Measurements from ENCODE around the gene DMD.
"Not testable (repeated sequence)": the region's sequence is repeated elsewhere in the genome, so short reads cannot be mapped to it uniquely, and the experiment has no call there.

Gene DMD

DNA sequence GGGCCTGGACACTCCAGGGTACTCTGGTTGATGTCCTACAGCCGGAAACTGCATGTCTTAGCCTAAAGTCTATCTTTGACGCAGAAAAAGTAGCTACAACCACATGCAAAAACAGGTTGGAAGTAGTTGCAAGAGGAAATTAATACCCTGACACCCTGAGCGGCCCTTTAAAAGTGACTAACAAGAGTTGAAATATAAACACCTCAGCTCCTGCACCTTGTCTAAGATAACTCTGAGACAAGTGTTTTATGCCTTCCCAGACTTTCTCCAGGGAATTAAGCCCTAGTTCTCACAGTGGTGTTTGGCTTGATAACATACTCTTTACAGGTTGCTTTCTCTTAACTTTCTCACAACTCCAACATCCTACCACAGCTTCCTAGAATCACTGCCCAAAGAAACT lies 943.1 kb downstream of the DMD start:
- DNase-seq (ENCODE audit: low spot score): no peak

DNA sequence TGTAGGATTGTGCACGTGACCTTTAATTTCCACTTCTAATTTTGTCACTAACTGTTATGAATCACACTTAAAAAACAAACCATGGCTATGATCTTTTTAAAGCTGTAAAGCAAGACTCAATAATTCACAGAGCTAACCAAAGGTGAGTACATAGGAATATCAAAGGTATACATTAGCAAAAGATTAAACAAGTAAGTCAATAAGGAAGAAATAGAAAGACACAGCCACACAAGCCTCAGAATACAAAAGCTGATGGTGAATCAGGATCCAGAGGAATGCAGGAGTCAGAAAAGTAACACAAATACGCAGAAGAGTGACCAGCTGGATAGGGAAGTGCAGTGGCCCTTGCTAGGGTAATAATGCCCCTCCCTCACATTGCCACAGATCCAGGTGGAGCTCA lies 943.6 kb downstream of the DMD start:
- no peak for DNase-seq (ENCODE audit: low spot score)

- DNase-seq (ENCODE audit: low spot score): not testable (repeated sequence)
Observed at GRCh38 chrX:32246675-32247074, 964.7 kb downstream of the DMD start.

DNA sequence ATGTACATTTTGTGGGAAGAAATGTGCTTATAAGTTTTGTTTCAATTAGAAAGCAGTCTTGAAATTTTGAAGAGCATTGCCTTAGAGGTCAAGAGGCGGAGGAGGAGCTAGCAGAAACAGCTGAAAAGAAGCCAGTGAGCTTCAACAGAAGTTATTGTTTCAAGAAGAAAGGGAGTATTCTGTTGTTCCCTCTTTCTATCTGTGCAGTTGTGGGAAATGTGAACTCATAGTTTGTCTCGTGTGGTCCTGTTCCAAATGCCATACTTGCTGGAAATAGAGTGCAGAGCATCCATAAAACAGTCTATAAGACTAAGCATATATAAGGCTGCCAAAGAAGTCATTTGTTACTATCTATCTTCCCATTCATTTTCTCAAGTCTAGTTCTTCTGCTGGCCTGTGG lies 1015.7 kb downstream of the DMD start:
- no peak for DNase-seq (ENCODE audit: low spot score)

- no peak for DNase-seq (ENCODE audit: low spot score)
Observed at GRCh38 chrX:32191316-32191715, 1020.0 kb downstream of the DMD start.

DNA sequence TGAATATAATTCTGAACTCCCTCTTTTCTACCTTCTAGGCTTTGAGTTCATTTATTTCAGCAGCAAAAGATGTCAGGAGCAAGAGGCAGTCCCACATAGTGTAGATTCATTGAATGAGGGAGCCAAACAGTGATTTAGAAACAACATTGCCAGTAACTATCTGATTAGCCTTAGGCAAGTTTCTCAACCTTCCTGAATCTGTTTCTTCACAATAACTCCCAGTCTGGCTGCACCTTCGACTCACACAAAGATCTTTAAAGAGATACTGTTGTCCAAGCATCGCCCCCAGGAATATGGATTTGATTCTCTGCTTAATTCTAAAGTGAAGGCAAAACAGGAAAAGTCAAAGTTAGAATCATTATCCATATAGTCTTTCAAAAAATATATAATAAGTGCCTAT lies 1026.2 kb downstream of the DMD start:
- DNase-seq (ENCODE audit: low spot score): no peak

GRCh38 chrX:32183066-32183465 lies 1028.3 kb downstream of the DMD start:
- no peak for DNase-seq (ENCODE audit: low spot score)

GRCh38 chrX:32176510-32176909 lies 1034.8 kb downstream of the DMD start:
- DNase-seq (ENCODE audit: low spot score): no peak

DNA sequence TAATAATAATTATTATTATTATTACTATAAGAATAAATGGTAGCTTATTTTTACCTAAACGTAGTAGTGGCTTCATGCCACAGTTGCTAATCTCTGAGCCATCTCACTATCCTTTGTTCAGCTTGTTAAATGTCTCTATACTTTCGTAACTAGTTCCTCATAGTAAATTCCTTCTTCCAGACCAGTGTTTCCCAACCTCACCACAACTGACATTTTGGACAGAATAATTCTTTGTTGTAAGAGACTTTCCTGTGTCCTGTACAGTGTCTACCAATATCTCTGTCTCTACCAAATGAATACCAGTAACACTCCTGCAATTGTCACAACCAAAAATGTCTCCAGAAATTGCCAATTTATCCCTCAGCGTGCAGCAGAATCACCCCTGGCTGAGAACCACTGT lies 1040.9 kb downstream of the DMD start:
- DNase-seq (ENCODE audit: low spot score): no peak

DNA sequence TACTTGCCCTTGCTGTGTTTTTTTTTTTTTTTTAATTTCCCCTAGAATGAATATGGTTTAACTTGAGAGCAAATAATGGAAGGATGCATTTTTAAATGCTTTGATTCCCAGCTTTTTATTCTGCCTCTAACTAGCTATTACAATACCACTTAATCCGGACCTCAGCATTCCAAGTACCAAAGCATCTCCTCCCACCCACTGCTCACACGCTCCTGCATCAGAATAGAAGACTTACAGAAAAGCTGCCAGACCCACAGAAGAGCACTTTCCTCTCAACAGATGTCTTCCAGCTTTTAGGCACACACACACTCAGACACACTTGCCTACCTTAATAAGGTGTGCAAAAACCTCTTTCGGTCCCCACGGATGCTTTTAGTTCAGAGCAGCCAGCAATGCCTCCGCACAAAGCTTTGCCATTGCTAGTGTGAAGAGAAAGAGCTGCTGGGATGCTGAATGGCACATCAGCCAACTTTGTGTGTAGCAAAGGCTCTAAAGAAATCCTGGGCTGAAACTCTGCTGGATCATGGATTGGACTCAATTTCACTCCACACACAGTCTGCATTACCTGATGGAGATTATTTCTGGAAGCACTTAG lies 1056.2 kb downstream of the DMD start:
- no peak for DNase-seq (ENCODE audit: low spot score)

DNA sequence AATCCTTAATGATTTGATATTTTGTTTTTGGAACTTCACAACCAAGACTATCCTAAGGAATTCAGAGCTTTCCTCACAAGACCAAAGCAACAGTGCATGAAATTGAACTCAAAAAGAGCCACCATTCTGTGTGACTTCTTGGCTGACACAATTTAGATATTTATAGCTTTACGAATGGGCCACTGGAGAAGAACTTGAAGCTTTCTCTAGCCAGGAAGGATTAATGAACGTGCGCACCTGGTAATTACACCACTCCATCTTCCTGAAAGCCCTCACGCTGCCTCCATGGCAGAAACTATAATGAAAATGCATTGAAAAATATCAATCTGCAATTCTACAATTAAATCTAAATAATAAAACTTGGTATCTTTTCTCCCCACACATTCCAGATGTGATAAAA lies 1057.8 kb downstream of the DMD start:
- no peak for DNase-seq (ENCODE audit: low spot score)

DNA sequence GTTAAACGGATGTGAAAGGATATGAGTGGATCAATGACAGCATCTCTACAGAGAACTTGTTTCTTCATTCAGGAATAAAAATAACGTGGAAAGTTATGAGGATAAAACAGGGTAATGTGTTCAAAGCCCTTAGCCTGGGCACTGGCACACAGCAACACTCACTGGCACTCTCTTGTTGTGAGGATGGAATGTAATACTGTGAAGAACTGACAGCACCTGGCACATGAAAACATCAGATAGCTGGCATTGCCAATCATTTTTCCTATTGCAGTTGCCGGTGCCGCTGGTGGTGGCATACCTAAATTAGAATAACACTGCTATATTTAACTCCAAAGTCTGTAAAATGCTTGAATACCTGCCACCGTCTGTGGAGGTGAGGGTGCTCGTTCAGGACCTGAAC lies 1061.2 kb downstream of the DMD start:
- no peak for DNase-seq (ENCODE audit: low spot score)

DNA sequence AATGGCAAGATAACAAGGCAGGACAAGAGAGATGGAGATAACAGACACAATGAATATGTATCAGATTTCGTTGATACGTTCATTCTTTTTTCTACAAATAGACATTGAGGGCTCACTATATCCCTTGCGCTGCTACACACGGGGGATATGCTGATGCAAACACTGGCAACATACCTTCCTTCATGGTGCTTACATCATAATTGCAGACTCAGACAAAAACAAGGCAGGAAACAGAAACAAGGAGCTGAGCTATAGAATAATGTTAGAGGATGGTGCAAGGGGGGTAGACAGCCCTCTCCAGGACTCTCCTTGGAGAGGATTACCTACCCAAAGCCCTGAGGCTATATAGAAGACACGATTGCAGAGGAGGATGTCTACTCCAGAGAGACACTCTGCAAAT lies 1069.5 kb downstream of the DMD start:
- no peak for DNase-seq (ENCODE audit: low spot score)

DNA sequence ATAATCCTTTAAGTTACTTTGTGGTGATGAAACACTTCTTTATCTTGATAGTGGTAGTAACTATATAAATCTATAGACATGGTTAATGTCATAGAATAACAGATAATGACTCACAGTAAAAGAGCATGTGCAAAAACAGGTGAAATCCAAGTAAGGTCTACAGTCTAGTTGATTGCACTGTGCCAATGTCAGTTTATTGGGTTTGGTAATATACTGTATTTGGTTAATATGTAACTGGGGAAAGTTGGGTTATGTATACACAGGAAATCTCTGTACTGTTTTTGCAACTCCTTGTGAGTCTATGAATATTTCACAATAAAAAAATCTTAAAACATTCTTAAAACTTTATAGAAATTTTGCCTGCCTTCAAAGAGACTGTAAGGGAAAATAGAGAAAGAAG lies 1071.9 kb downstream of the DMD start:
- no peak for DNase-seq (ENCODE audit: low spot score)

- no peak for DNase-seq (ENCODE audit: low spot score)
Observed at GRCh38 chrX:32137525-32137924, 1073.8 kb downstream of the DMD start.

GRCh38 chrX:32126997-32127396 lies 1084.4 kb downstream of the DMD start:
- DNase-seq (ENCODE audit: low spot score): no peak

- DNase-seq (ENCODE audit: low spot score): no peak
Observed at GRCh38 chrX:32118832-32119231, 1092.5 kb downstream of the DMD start.

DNA sequence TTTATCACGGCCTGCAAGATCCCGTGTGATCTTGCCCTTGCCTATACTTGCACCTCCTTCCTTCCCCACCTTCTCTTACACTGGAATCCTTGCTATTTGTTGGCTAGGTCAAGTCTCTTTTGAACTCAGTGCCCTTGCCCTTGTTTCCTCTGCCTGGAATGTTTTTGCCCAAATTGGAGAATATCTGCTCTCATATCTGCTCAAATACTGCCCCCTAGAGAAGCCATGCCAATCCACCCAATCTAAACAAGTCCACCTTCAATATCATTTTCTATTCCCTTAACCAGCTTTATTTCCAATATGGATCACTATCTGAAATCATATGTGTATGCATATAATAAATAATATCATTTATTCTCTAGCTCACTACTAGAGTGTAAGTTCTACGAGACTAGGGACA lies 1095.3 kb downstream of the DMD start:
- DNase-seq (ENCODE audit: low spot score): no peak

GRCh38 chrX:32087663-32088062 lies 1123.7 kb downstream of the DMD start:
- DNase-seq (ENCODE audit: low spot score): no peak

DNA sequence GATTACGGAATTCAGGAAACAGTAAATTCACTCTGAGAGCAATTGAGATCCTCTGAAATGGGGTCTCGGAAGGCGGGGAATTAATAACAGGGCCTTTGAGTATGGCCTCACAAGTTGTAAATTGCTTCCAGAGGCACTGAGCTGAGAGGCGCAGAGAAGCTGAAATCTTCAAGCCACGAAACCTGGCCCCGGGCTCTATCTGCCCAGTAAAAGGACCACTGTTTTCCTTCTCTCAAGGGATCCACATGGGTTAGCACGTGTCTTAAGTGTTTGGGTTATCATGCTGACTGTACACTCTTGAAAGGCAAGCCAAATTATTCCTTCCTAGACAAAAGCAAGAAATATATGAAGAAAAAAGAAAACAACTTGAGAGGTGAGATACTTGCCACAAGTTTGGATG lies 1126.6 kb downstream of the DMD start:
- DNase-seq (ENCODE audit: low spot score): no peak

- DNase-seq (ENCODE audit: low spot score): no peak
Observed at GRCh38 chrX:32048285-32048684, 1163.1 kb downstream of the DMD start.

DNA sequence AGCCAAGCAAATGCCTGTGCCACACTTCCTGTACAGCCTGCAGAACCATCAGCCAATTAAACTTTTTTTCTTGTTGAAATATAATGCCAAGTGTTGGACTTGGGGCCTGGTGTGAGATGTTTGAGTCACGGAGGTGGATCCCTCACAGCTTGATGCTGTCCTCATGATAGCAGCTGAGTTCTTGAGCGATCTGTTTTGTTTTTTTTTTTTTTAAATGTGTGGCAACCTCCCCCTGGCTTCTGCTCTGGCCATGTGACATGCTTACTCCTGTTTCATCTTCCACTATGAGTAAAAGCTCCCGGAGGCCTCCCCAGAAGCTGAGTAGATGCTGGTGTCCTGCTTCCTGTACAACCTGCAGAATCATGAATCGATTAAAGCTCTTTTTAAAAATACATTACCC lies 1166.2 kb downstream of the DMD start:
- no peak for DNase-seq (ENCODE audit: low spot score)

GRCh38 chrX:32041181-32041580 lies 1170.2 kb downstream of the DMD start:
- no peak for DNase-seq (ENCODE audit: low spot score)

DNA sequence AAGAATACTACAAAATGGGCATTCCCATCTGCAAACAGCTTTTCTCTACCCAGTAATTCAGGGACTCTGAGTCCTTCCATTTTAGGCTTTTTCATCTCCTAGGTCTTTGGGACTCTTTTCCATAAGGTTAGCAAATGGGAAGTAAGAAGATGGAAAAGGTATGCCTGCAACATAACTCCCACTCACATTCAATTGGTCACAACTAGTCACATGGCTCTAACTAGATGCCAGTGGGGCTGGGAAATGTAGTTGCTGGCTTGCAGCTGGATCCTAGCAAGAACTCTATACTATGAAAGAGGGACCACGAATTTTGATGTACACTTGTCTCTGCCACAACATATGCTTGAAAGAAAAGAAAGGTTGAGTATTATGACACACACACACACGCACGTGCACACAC lies 1184.6 kb downstream of the DMD start:
- no peak for DNase-seq (ENCODE audit: low spot score)

- no peak for DNase-seq (ENCODE audit: low spot score)
Observed at GRCh38 chrX:32024072-32024471, 1187.3 kb downstream of the DMD start.

Measured in hematopoietic multipotent progenitor cell treated with erythropoietin and hydrocortisone succinate and interleukin-3 and kit ligand, for 15 days (in vitro differentiated cells).